Neuron (in vitro differentiated cells): ENCODE results near the gene CTNNA3.
A peak's percentile ranks its signal among the peaks of the same experiment; 100 is the strongest.

Source experiments
- H2AFZ ChIP-seq: one replicate; pipeline ENCODE4 v1.6.1; 2013; ENCODE audit warnings: low read depth, mild to moderate bottlenecking, inconsistent platforms, low read length, moderate library complexity
- H3K27me3 ChIP-seq: one replicate; pipeline ENCODE4 v1.6.1; 2013; ENCODE audit warnings: low read length; ENCODE audit not compliant: insufficient read depth
- H3K36me3 ChIP-seq: one replicate; pipeline ENCODE4 v1.6.1; 2013; ENCODE audit warnings: low read length; ENCODE audit not compliant: insufficient read depth
- H3K4me1 ChIP-seq: one replicate; pipeline ENCODE4 v1.6.1; 2013; ENCODE audit warnings: low read length; ENCODE audit not compliant: insufficient read depth
- H3K4me3 ChIP-seq: 2 replicates; pipeline ENCODE4 v1.5.1; 2013; ENCODE audit warnings: mild to moderate bottlenecking, low read length, moderate library complexity
- H3K9me3 ChIP-seq: one replicate; pipeline ENCODE4 v1.6.1; 2013; ENCODE audit warnings: low read length

CTNNA3 gene

DNA sequence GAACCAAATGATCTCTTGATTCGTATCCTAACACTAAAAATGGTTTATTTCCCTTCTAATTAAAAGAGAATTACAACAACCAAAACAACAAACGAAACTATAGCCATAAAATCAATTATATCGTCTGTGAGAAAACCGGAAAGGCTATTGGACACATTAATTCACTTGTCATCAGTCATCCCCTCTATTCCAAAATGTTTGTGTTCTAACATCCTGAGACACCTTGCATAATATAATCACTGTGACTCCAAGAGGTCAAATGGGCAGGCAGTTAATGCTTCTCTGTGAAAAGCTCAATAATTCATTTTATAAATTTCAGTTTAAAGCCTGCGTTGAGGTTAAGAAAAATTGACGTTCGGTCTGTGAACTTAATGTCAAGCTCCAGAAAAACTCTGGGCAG lies 770.6 kb downstream of the CTNNA3 start:
- H3K36me3 ChIP-seq: no peaks in the 10 kb centered on the region
- no peak overlapping the region for H2AFZ ChIP-seq
- peaks cover 5% of the 10 kb centered on the region for H3K9me3 ChIP-seq
- no peaks in the 10 kb centered on the region for H3K27me3 ChIP-seq
- peaks cover 23% of the 10 kb centered on the region for H3K4me1 ChIP-seq
- peak overlapping the region; percentile 43 for H3K4me3 ChIP-seq

DNA sequence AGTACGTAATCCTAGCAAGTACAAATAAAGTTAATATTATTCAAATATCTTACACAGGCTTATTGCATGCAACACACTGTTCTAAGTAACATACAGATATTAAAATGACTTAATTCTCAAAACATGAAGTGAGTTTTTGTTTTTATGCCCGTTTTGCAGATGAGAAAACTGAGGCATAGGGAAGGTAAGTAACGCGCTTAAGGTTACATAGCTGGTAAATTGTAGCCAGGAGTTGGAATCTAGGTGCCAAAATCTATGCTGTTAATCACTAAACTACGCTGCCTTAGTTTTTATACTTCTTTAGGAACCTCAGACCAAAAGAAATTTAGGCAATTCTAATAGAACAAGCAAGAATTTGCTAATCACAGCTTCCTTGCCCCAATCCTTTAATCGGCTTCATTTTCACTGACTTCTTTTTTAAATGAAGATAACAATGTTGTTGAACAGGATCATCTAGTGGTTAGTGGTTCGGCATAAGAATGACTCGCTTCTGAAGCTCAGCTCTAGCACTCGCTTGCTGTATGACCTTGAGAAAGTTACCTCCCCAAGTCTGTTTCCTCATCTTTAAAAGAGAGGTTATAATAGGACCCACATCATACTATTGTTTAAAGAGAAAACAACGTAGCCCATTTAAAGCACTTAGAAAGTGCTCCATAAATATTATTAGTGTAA lies 771.2 kb downstream of the CTNNA3 start:
- Histone ChIP-seq H3K4me3 (no peak overlapping the region), H3K9me3 (peaks cover 5% of the 10 kb centered on the region), H3K4me1 (peaks cover 23% of the 10 kb centered on the region), H2AFZ (no peak overlapping the region), H3K27me3 (no peaks in the 10 kb centered on the region), H3K36me3 (no peaks in the 10 kb centered on the region)

DNA sequence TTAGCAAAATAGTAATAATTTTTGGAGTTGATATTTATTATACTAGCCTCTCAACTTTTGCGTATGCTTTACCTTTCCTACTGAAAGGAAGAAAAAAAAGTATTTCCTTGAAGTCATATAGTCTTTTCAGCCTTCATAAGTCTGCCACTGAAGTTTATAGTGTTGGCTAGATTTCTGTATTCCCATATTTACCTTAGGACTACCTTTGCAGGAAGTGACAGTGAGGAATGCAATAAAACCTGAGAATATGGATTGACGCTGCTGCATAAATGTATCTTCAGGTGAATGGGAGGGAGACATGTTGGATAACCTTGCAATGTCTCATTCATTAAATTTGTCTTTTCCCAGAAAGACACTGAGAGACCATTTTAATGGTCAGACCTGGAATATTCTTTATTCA lies 776.7 kb downstream of the CTNNA3 start:
- Histone ChIP-seq H3K9me3 (no peaks in the 10 kb centered on the region), H3K4me1 (no peaks in the 10 kb centered on the region), H3K36me3 (no peaks in the 10 kb centered on the region), H3K4me3 (no peak overlapping the region), H3K27me3 (no peaks in the 10 kb centered on the region), H2AFZ (no peak overlapping the region)

DNA sequence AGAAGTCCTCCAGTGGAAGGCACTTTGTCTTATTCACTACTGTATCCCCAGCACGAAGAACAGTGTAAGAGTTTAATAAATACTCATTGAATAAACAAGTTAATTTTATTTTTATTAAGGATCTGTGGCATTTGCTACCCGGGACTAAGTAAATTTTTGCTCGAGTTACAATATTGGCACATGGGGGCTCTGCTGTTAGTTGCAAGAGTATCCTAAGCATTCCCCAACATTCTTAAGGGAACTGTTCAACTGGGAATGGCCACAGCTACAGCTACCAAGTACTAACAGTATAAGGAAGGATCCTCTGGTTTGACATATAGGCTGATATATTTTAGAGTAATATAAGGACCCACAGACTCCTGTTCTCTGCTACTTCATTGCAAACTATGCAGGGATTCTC lies 778.9 kb downstream of the CTNNA3 start:
- no peaks in the 10 kb centered on the region for H3K27me3 ChIP-seq
- H3K9me3 ChIP-seq: no peaks in the 10 kb centered on the region
- H2AFZ ChIP-seq: no peak overlapping the region
- H3K4me1 ChIP-seq: no peaks in the 10 kb centered on the region
- H3K4me3 ChIP-seq: no peak overlapping the region
- no peaks in the 10 kb centered on the region for H3K36me3 ChIP-seq

DNA sequence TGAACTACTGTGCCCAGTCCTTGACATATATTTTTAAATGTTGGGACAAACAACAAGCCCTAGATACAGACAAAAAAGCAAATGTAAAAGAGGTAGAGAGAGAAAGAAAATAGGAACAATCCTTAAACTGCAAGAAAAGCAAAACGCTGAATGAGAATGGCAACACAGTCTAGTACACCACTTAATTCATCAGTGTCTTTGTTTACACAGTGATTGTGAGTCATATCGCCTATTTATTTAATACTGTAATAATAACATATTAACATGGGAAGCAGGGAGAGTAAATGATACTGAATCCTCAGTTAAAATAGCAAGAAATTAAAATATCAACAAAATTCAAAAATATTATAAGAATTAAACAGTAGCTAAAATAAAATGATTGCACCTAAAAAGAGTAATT lies 780.0 kb downstream of the CTNNA3 start:
- no peaks in the 10 kb centered on the region for H3K36me3 ChIP-seq
- no peaks in the 10 kb centered on the region for H3K4me1 ChIP-seq
- no peaks in the 10 kb centered on the region for H3K9me3 ChIP-seq
- H2AFZ ChIP-seq: no peak overlapping the region
- no peaks in the 10 kb centered on the region for H3K27me3 ChIP-seq
- no peak overlapping the region for H3K4me3 ChIP-seq

DNA sequence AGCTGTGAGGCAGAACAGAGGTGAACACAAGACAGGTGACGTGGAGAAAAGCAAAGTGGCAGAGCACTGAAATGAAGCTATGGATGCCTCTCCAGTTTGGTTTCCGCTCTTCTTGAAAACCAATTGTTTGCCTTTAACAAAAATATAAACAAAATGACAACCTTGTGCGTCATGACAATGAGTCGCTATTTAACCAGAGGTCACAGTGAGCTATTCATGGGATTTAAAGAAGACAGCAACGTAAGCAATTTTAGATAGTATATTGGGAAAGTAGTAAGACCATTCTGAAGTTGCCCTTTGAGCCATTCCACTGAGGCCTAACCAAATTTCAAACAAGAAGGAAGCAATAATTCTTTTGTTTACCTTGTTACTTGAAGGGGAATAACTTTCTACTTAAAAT lies 785.3 kb downstream of the CTNNA3 start:
- Histone ChIP-seq H3K4me1 (no peaks in the 10 kb centered on the region), H3K9me3 (no peaks in the 10 kb centered on the region), H3K27me3 (no peaks in the 10 kb centered on the region), H3K4me3 (no peak overlapping the region), H3K36me3 (no peaks in the 10 kb centered on the region), H2AFZ (no peak overlapping the region)

DNA sequence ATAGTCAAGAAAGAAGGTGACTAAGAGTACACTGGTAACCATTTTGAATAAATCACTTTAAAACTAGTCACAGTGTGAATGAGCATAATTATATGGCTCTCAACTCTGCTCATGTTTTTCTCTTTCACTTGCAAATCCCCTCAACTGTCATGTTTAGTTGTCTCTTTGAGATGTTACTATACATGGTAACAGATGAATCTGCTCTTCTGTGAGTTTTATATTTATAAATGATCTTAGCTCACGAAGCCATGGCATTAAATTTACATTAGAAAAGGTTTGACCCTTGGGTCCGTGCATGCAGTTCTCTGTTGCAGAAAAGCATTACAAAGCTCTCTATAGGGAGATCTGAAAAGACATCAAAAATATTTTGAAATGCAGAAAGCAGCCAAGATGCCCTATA lies 803.1 kb downstream of the CTNNA3 start:
- Histone ChIP-seq H3K9me3 (no peaks in the 10 kb centered on the region), H2AFZ (peak overlapping the region; percentile 83), H3K36me3 (no peaks in the 10 kb centered on the region), H3K4me3 (peak overlapping the region; percentile 10), H3K4me1 (peaks cover 27% of the 10 kb centered on the region), H3K27me3 (no peaks in the 10 kb centered on the region)

DNA sequence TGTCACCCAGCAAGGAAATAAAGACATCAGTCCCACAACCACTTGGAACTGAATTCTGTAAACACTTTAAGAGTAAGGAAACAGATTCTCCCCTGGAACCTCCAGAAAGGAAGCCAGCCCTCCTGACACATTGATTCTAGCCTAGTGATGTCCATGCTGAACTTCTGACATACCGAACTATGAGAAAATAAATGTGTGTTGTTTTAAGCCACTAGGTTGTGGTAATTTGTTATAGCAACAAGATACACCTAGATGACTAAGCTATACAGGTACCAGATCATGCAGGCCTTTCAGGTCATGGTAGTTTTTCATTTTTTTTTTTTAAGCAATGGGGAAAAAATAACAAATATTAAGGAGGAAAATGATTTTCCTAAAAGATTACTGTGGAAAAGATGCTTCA lies 807.8 kb downstream of the CTNNA3 start:
- Histone ChIP-seq H3K9me3 (no peaks in the 10 kb centered on the region), H3K27me3 (no peaks in the 10 kb centered on the region), H2AFZ (no peak overlapping the region), H3K4me3 (no peak overlapping the region), H3K4me1 (peaks cover 14% of the 10 kb centered on the region), H3K36me3 (no peaks in the 10 kb centered on the region)

DNA sequence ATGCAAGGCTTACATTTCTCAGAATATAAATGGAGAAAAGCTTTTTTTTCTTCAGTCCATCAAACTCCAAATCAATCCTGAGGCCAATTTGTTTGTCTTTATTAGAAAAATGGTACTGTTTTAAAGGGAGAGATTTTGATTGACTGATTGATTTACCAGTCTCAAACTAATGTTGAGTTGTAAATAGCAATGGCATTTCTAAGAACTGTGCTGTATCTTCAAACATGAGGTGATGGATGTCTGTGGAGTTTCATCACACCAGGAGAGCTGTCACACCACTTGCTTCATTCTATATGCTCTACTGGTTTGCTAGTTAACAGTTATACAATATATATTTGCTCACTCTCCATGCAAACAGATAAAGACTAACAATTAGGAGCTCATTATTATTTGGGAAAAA lies 809.1 kb downstream of the CTNNA3 start:
- Histone ChIP-seq H3K9me3 (no peaks in the 10 kb centered on the region), H3K4me3 (no peak overlapping the region), H2AFZ (no peak overlapping the region), H3K27me3 (no peaks in the 10 kb centered on the region), H3K4me1 (peaks cover 4% of the 10 kb centered on the region), H3K36me3 (no peaks in the 10 kb centered on the region)

DNA sequence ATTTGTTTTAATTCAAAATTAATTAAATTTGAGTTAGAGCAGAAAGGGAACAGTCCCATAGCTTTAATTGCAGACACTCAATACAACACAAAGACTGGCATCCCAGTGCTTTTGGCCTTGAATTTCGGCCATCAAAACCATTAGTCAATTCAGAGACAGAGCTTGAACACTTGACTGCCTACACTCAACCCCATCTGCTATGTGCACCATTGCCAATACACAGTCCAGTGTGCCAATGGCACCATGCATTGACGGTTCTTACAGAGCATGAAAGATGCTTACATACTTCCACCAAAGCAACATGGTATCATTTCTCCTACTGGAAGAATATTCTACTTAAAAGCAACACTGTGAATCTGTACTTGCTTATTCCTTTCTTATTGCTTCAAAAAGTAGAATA lies 813.7 kb downstream of the CTNNA3 start:
- H2AFZ ChIP-seq: no peak overlapping the region
- H3K9me3 ChIP-seq: no peaks in the 10 kb centered on the region
- no peak overlapping the region for H3K4me3 ChIP-seq
- H3K27me3 ChIP-seq: no peaks in the 10 kb centered on the region
- H3K4me1 ChIP-seq: no peaks in the 10 kb centered on the region
- no peaks in the 10 kb centered on the region for H3K36me3 ChIP-seq

DNA sequence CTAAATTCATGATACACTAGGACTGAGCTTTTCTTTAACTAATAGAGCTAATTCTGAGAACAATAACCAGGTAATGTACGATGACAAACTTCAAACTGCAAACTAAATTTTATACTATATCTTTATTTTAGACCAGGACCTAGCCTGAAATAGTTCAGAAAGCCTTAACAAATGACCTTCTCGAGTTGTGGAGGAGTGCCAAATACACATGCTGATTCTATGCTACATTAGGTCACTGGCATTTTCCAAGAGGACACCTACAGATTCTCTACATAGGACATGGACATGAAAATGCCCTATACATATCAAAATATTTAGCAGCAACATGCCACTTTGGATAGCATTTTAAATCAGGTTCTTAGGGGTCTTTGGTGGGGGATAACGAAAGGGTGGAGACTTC lies 814.2 kb downstream of the CTNNA3 start:
- Histone ChIP-seq H3K4me1 (no peaks in the 10 kb centered on the region), H3K9me3 (no peaks in the 10 kb centered on the region), H3K36me3 (no peaks in the 10 kb centered on the region), H3K4me3 (no peak overlapping the region), H2AFZ (no peak overlapping the region), H3K27me3 (peaks cover 2% of the 10 kb centered on the region)

DNA sequence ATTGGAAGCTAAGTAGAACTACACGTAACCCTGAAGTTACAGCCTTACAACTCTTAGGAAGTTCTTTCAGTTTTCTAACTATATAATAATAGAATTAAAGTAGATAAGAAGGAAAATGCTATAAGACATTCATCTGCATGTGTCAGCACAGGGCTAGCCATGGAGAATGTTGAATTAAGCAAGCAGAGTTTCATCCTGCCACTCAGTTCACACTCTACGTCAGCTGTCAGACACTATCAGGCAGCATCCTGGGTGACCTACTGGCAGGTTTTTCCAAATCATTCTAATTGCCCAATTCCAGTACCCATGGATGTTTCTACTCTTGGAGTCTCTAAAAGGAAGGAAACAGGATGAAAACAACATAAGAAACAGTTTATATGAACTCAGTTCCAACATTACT lies 815.2 kb downstream of the CTNNA3 start:
- H3K4me1 ChIP-seq: no peaks in the 10 kb centered on the region
- no peak overlapping the region for H3K4me3 ChIP-seq
- H3K27me3 ChIP-seq: peaks cover 3% of the 10 kb centered on the region
- no peak overlapping the region for H2AFZ ChIP-seq
- no peaks in the 10 kb centered on the region for H3K9me3 ChIP-seq
- H3K36me3 ChIP-seq: no peaks in the 10 kb centered on the region

DNA sequence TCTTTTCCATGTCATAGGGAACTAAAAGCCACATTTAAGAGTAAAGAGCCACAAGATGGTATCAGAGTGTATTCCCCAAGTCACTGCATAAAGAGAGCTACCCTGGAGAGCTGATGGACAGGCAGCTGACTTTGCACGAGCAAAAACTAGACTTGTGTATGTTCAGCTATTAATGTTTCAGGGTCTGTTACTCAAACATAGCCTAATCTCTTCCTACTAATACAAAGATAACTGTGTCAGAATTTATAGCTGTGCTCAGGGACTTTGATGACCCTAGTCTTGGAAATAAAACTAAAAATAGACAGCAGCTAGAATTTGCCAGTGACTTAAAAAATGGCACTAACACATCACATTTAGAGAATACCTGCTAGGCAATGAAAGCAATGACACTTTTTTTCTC lies 815.7 kb downstream of the CTNNA3 start:
- Histone ChIP-seq H3K4me3 (no peak overlapping the region), H3K27me3 (peaks cover 6% of the 10 kb centered on the region), H3K4me1 (no peaks in the 10 kb centered on the region), H3K9me3 (no peaks in the 10 kb centered on the region), H2AFZ (no peak overlapping the region), H3K36me3 (no peaks in the 10 kb centered on the region)

DNA sequence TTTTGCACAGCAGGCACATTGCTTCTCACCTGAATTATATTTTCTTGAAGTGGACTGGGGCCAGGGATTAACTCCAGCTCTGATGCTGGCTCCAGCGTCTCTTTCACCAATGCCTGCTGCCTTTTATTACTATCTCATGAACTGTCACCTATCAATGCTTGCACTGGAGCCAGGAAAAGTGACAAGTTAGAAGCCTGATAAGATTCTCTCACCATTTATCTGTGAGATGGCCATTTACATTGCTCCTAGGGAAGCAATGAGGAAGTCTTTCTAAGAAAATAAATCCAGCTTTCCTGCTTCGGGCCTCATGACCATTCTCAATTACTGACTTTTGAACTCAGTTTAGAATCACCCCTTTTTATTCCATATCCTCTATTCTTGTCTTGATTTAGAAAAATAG lies 818.6 kb downstream of the CTNNA3 start:
- H3K4me1 ChIP-seq: no peaks in the 10 kb centered on the region
- no peak overlapping the region for H2AFZ ChIP-seq
- no peaks in the 10 kb centered on the region for H3K9me3 ChIP-seq
- peaks cover 6% of the 10 kb centered on the region for H3K27me3 ChIP-seq
- no peaks in the 10 kb centered on the region for H3K36me3 ChIP-seq
- H3K4me3 ChIP-seq: no peak overlapping the region
